Stimulated activated CD8-positive, alpha-beta memory T cell treated with anti-CD3 and anti-CD28 coated beads, Interleukin-12 subunit alpha, Interleukin-12 subunit beta, amount 100 ng/mL, for 24 hours (primary cell): ENCODE results near the gene PRKCI.
"Not testable (repeated sequence)": the region's sequence is repeated elsewhere in the genome, so short reads cannot be mapped to it uniquely, and the experiment has no call there.

ENCODE experiments used
- DNase-seq: peaks from one replicate; pipeline ENCODE4 v3.0.0-alpha.2; 2020; ENCODE audit errors: extremely low read depth

PRKCI gene

GRCh38 chr3:170222647-170223541 is 670 bp downstream of the PRKCI start:
- DNase-seq: peak; percentile 5

GRCh38 chr3:170225166-170225565 is 2.9 kb downstream of the PRKCI start:
- no peak for DNase-seq

- no peak for DNase-seq
These were observed 4.3 kb downstream of the PRKCI start for GRCh38 chr3:170226426-170226960.

DNA sequence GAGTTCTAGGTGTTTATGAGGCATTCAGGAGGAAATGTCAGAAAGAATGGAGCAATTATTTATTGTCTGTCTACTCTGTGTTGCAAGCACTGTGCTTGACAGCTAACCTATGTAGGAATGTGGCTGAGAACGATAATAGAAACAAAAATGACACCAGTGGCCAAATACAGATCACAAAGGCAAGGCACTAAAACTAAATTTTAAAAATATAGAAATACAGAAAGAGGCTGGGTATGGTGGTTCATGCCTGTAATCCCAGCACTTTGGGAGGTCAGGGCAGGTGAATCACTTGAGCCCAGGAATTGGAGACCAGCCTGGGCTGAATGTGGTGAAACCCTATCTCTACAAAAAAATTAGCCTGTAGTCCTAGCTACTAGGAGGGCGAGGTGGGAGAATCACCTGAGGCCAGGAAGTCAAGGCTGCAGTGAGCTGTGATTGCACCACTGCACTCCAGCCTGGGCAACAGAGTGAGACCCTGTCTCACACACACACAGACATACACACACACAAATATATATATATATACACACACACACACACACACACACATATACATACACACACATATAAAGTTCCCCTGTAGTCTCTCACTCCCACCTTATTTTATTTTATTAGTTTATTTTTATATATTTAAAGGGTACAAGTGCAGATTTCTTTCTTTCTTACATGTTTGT is 6.0 kb downstream of the PRKCI start:
- no peak for DNase-seq

DNA sequence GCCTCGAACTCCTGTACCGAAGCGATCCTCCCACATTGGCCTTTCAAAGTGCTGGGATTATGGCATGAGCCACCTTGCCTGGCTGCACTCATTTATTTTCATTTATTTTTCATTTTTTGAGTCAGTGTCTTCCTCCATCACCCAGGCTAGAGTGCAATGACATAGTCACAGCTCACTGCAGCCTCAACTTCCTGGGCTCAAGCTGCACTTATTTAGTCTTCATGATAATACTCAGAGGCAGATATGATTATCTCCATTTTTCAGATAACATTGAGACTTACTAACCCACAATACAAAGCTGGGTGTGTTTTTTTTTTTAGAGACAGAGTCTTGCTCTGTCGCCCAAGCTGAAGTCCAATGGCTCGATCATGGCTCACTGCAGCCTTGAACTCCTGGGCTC is 10.0 kb downstream of the PRKCI start:
- no peak for DNase-seq

DNA sequence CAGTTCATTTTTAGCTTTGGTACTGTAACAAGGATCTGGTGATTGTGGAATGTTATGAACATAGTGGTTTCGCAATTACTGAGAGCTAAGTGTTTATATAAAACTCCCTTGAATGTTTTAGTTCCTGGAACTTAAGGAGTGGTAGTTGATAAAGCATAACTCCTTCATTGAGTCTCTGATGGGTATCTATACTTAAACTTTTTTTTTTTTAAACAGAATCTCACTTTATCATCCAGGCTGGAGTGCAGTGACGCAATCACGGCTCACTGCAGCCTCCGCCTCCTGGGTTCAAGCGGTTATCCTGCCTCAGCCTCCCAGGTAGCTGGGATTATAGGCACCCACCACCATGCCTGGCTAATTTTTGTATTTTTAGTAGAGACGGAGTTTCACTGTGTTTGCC is 11.3 kb downstream of the PRKCI start:
- DNase-seq: no peak

- no peak for DNase-seq
These were observed 17.9 kb downstream of the PRKCI start for GRCh38 chr3:170240142-170240541.

- DNase-seq: no peak
These were observed 18.4 kb downstream of the PRKCI start for GRCh38 chr3:170240671-170241070.

- no peak for DNase-seq
These were observed 22.4 kb downstream of the PRKCI start for GRCh38 chr3:170244576-170244975.

GRCh38 chr3:170247875-170248274 is 25.7 kb downstream of the PRKCI start:
- no peak for DNase-seq

DNA sequence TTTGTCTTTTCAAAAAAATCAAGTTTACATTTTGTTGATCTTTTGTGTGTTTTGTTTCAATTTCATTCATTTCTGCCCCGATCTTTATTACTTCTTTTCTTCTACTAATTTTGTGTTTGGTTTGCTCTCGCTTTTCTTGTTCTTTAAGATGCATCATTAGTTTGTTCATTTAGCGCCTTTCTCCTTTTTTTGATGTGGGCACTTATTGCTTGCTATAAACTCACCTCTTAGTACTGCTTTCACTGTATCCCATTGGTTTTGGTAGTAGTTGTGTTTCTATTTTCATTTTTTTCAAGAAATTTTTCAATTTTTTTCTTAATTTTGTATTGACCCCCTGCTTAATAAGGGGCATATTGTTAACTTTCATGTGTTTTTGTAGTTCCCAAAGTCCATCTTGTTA is 34.4 kb downstream of the PRKCI start:
- no peak for DNase-seq

- DNase-seq: no peak
These were observed 34.9 kb downstream of the PRKCI start for GRCh38 chr3:170257145-170257544.

- no peak for DNase-seq
These were observed 35.9 kb downstream of the PRKCI start for GRCh38 chr3:170258105-170258487.

GRCh38 chr3:170259907-170260306 is 37.7 kb downstream of the PRKCI start:
- DNase-seq: no peak

DNA sequence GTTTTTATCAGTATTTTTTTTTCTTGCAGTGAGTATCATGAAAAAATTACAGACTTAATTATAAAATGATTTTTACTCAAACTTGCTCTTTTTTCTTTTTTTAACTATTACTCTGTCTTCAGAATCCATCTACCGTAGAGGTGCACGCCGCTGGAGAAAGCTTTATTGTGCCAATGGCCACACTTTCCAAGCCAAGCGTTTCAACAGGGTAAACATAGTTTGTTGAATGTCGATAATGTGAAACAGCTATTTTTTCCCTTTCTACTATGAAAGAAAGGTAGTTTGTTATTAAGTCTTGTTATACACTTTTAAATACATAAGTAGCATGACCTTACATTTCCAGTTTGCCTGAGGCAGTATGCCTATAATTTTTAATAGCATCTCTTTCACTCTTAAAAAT is 45.6 kb downstream of the PRKCI start:
- no peak for DNase-seq

- DNase-seq: not testable (repeated sequence)
These were observed 47.5 kb downstream of the PRKCI start for GRCh38 chr3:170269673-170270254.

- no peak for DNase-seq
These were observed 48.2 kb downstream of the PRKCI start for GRCh38 chr3:170270282-170270881.

- no peak for DNase-seq
These were observed 52.4 kb downstream of the PRKCI start for GRCh38 chr3:170274641-170275040.

GRCh38 chr3:170275832-170276231 is 53.6 kb downstream of the PRKCI start:
- DNase-seq: no peak

DNA sequence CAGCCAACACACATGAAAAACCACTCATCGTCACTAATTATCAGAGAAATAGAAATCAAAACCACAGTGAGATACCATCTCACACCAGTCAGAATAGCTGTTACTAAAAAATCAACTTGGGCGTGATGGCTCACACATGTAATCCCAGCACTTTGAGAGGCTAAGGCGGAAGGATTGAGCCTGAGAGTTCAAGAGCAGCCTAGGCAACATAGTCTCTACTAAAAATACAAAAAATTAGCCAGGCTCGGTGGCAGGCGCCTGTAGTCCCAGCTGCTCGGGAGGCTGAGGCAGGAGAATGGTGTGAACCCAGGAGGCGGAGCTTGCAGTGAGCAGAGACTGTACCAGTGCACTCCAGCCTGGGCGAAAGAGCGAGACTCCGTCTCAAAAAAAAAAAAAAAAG is 55.1 kb downstream of the PRKCI start:
- DNase-seq: not testable (repeated sequence)

DNA sequence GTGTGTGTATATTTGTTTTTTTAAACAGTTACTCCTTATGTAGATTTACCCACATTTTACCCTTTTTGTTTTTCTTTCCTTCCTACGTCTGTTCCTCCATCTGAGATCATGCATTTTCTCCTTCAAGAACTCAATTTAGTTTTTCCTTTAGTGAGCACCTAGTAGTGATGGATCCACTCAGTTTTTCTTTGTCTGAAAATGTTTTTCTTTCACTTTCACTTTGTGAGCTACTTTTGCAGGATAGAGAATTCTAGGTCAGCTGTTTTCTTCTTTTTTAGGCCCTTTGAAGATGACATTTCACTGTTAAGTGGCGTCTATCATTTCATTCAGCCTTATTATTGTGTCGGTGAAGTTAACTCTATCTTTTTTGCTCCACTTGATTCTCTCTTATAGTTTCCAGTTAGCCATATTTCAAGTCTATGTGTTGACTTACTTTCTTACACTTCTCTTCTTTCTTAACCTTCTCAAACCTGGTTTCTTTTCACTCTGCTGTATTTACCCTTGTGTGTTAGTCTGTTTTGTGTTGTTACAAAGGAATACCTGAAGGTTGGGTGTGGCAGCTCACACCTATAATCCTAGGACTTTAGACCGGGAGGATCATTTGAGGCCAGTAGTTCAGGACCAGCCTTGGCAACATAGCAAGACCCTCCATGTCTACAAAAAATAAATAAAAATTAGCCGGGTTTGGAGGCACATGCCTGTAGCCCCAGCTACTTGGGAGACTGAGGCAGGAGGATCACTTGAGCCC is 55.8 kb downstream of the PRKCI start:
- no peak for DNase-seq
